Right lung (tissue), 10 donors: Measurements from ENCODE around the gene ST8SIA5. TPM values are rescaled to one million over a fixed set of nuclear protein-coding genes. Genes with fewer than 3 reads are reported as not detected.
"Not testable (repeated sequence)": the region's sequence is repeated elsewhere in the genome, so short reads cannot be mapped to it uniquely, and the experiment has no call there.

Source experiments
- DNase-seq, 2 donors: peaks; one replicate each; pipeline ENCODE4 v3.0.0-alpha.2; 2013
- long read RNA-seq, 8 donors: transcript quantifications; one replicate each; lab custom pipeline, GENCODE V29; 2026
- polyA plus RNA-seq, 5 donors: library from polyadenylated mRNA; unstranded; fragments of 120-200 nt; gene quantifications; one replicate each; pipeline versions ENCODE4 v1.2.1 to v1.2.3, GENCODE V29; 2013; ENCODE audit warnings: inconsistent platforms in 1 of 5, low replicate concordance in 1 of 5; ENCODE audit not compliant: insufficient read length in 5 of 5, insufficient read depth in 1 of 5

ST8SIA5 gene
- polyA plus RNA-seq = under 1 TPM; 0.05 to 0.77 (median 0.34) TPM
- long read RNA-seq, donor 1 = 0 reads
- long read RNA-seq, donor 2 = 0 reads
- long read RNA-seq, donor 3 = 0 reads
- long read RNA-seq, donor 4 = 0 reads
- long read RNA-seq, donor 5 = 0 reads
- long read RNA-seq, donor 6 = 0 reads
- long read RNA-seq, donor 7 = 0 reads
- long read RNA-seq, donor 8 = 0 reads

- DNase-seq = no peak
Measured at GRCh38 chr18:46756559-46757201, at the start of gene ST8SIA5. TSS of gene ST8SIA5 (minus strand) at chr18:46757053. CDS start at chr18:46756508, 545 bp downstream.

- not testable (repeated sequence) for DNase-seq
Measured at GRCh38 chr18:46795945-46796344, 39.1 kb upstream of the ST8SIA5 start.

- no peak for DNase-seq
Measured at GRCh38 chr18:46794607-46795006, 37.8 kb upstream of the ST8SIA5 start.

- DNase-seq = no peak
Measured at GRCh38 chr18:46793565-46793964, 36.7 kb upstream of the ST8SIA5 start.

- no peak for DNase-seq
Measured at GRCh38 chr18:46789088-46789487, 32.2 kb upstream of the ST8SIA5 start.

GRCh38 chr18:46787674-46788073, 30.8 kb upstream of the ST8SIA5 start:
- no peak for DNase-seq

GRCh38 chr18:46772357-46772756, 15.5 kb upstream of the ST8SIA5 start:
- DNase-seq = no peak

GRCh38 chr18:46771141-46771540, 14.3 kb upstream of the ST8SIA5 start:
- no peak for DNase-seq

- DNase-seq = no peak
Measured at GRCh38 chr18:46770708-46771107, 13.9 kb upstream of the ST8SIA5 start.

- DNase-seq = no peak
Measured at GRCh38 chr18:46768166-46768921, 11.5 kb upstream of the ST8SIA5 start.

GRCh38 chr18:46767217-46767616, 10.4 kb upstream of the ST8SIA5 start:
- DNase-seq = no peak

GRCh38 chr18:46764586-46764985, 7.7 kb upstream of the ST8SIA5 start:
- no peak for DNase-seq

- DNase-seq = peak; percentile 36 to 37
Measured at GRCh38 chr18:46761059-46761769, 4.4 kb upstream of the ST8SIA5 start.

GRCh38 chr18:46759890-46760289, 3.0 kb upstream of the ST8SIA5 start:
- DNase-seq = no peak

- no peak for DNase-seq
Measured at GRCh38 chr18:46756025-46756558, 761 bp downstream of the ST8SIA5 start.

GRCh38 chr18:46755315-46756024, 1.4 kb downstream of the ST8SIA5 start:
- DNase-seq = no peak

GRCh38 chr18:46754661-46755292, 2.1 kb downstream of the ST8SIA5 start:
- DNase-seq = no peak

- no peak for DNase-seq
Measured at GRCh38 chr18:46754188-46754587, 2.7 kb downstream of the ST8SIA5 start.

GRCh38 chr18:46751882-46752281, 5.0 kb downstream of the ST8SIA5 start:
- no peak for DNase-seq

- no peak for DNase-seq
Measured at GRCh38 chr18:46750626-46751025, 6.2 kb downstream of the ST8SIA5 start.

GRCh38 chr18:46748466-46748865, 8.4 kb downstream of the ST8SIA5 start:
- DNase-seq = no peak
